ENCODE data around the gene TLE1.

TLE1 gene

GRCh38 chr9:81573415-81574321 is 115.7 kb downstream of the TLE1 start:
- DNase-seq = no peak

- DNase-seq = no peak
Measured at GRCh38 chr9:81570083-81570482, 119.3 kb downstream of the TLE1 start.

- no peak for DNase-seq
Measured at GRCh38 chr9:81566074-81566698, 123.2 kb downstream of the TLE1 start.

DNA sequence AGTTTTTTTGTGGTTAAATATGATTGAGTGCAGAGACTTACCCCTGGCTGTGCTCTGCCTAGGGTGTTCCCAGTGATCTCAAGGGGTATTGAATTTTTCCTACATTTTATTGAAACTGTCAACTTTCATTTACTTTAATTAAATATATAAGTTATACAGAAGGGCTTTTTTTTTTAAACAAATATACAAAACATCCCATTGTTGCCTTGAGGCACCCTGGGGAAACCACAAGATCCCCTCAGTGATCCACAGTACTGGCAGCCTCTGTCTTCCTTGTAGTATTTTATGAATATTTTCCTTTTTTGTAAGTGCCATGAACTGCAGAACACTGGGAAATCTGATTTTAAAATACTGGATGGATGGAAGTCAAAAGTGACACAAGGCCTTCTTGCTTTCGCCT is 123.7 kb downstream of the TLE1 start:
- no peak for DNase-seq

DNA sequence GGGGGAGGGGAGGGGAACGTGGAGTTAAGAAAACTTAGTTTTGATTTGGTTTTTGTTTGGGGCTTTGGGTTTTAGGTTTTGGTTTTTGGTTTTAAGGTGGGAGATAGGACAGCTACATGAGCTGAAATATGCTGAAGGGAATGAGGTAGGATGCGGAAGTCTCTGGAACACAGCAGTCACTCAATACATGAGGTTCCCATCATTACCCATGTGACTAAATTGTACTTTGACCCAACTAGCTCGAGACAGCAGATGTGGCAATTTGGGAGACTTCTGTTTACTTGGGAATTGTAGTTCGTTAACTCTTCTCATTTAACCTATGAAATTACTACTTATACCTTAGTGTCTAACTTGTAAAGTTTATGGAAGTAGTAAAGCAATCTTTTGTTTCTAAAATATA is 124.2 kb downstream of the TLE1 start:
- no peak for DNase-seq

DNA sequence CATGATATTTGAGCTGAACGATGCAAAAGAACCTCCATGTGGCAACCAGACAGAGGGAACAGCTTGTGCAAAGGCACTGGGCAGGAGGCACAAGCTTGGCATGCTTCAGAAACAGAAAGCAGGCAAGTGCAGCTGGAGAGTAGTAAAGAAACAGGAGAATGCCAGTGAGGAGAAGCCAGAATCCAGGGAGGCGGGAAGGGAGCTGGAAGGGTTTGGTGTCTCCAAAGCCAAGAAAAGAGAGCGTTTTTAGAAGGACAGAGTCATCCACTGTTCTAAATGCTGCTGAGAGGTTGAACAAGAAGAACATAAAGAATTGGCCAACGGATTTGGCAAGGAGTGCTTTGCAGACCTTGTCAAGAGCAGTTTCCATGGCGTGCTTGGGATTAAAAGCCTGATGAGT is 124.7 kb downstream of the TLE1 start:
- no peak for DNase-seq

- no peak for DNase-seq
Measured at GRCh38 chr9:81563739-81564138, 125.6 kb downstream of the TLE1 start.

DNA sequence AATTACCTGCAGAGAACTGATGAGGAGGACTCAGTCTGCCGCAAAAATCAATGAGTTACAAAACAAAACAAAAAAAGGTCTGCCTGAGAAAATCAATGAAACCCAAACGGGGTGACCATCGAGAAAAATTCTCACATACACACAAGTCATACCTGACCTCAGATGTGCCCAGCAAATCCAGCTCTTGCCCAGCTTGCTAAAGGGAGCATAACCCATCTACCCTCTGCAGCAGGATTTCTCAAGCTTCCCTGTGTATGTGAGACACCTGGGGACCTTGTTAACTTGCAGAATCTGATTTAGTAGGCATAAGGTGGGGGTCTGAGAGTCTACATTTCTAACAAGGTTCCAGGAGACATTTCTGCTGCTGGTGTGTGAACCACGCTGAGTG is 126.3 kb downstream of the TLE1 start:
- DNase-seq = no peak

GRCh38 chr9:81562231-81563019 is 126.9 kb downstream of the TLE1 start:
- no peak for DNase-seq

DNA sequence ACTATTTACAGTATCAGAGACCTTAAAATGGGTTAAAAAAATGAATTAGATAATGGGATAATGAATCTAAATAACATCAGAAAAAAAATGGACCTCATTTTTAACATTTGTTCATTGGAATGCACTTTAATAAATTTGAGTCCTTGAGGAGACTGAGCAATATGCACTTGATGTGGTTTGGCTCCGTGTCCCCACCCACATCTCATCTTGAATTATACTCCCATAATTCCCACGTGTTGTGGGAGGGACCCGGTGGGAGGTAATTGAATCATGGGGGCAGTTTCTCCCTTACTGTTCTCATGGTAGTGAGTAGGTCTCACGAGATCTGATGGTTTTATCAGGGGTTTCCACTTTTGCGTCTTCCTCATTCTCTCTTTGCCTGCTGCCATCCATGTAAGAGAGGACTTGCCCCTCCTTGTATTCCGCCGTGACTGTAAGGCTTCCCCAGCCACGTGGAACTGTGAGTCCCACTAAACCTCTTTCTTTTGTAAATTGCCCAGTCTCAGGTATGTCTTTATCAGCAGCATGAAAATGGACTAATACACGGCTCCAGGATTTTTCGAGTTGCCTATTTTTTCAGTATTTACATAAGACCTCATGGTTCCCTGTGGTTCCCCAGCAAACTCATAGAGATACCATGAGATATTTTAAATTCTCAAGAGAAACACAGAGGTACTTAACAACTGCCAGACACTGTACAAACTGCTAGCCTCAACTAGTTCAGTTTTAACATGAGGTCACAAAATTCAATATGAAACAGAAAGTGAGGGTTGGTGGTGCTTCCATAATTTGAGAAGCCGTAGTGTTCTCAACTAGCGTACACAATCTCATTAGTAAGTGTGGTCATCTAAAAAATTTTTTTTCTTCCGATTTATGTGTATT is 128.3 kb downstream of the TLE1 start:
- DNase-seq = no peak

DNA sequence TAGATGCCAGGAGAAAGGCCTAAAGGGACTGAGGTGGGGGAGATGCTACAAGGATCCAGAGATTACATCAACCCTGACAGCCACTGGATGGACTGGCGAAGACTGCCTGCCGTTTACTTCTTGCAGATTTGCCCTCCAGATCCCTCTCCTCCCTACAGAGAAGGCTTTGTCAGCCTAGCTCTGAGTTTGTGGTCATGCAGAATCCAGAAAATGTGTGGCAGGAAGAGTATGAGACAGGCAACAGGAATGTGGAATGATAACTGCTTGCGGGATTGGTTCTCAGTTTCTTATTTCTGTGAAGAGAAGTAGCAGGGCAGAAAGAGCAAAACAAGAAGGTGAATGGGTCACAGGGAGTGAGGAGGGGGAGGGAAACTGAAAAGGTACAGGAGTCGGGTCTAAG is 129.6 kb downstream of the TLE1 start:
- DNase-seq = no peak

DNA sequence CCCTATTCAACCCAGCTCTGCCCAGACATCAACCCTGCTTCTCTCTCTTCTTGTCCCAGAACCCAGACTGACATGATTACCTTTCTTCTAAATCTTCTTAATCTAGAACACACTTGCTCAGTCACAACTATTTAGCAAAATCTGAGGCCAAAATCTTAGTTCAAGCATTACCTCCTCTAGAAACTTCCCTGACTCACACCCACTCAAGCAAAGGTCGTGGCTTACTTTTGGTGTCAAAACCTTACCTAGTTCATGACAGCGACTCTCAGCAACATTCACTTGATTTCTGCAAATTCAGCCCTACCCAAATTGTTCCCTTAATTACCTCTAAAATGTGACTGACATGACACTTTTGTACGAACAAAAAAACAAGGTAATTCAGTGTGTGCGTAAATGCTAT is 130.2 kb downstream of the TLE1 start:
- DNase-seq = no peak

GRCh38 chr9:81558091-81558830 is 131.1 kb downstream of the TLE1 start:
- DNase-seq = no peak

DNA sequence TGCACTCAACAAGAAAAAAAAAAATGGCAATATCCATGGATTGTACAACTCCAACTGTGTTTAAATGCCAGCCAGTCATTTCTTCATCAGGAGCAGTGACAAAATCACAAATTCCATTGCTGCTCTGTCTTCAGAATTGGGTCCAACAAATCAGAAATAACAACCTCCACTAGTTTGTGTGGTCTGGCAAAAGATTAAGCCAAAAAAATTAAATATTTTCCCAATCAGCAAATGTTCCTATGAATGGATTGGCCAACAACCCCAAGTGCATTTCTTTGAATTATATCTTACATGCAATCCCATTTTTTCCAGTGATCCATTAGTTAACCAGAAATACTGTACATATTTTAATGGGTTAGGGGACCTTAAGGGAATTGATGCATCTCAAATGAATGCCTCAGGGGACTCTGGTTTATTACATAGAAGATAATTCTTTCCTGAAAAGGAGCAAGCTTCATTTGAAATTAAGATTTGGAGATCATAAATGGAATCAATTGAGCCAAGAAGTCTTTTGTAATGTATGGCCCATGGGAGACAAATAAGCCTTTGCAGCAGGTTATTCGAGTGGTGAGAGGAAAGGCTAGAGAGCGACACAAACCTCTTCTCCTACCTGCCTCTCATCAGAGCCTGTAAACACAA is 131.8 kb downstream of the TLE1 start:
- no peak for DNase-seq

GRCh38 chr9:81556923-81557322 is 132.4 kb downstream of the TLE1 start:
- DNase-seq = no peak

- no peak for DNase-seq
Measured at GRCh38 chr9:81552581-81552991, 136.8 kb downstream of the TLE1 start.

DNA sequence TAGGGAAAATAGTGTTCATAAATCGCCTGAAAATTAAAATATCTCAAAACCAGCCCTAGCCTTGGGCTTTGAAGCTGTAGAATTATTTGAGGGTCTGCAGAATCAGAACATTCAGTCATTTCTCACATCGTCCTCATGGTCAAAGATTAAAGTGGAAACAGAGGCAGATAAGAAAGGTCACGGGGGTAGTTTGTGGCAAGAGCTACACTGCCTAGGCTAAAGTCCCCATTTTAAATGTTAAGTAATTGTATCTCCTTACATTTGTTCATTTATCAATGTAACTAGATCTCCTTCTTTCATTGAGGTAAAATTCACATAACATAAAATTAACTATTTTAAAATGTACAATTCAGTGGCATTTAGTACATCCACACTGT is 139.2 kb downstream of the TLE1 start:
- DNase-seq = no peak

- no peak for DNase-seq
Measured at GRCh38 chr9:81549500-81550206, 139.7 kb downstream of the TLE1 start.

- no peak for DNase-seq
Measured at GRCh38 chr9:81548911-81549310, 140.4 kb downstream of the TLE1 start.

- DNase-seq = no peak
Measured at GRCh38 chr9:81546489-81546888, 142.9 kb downstream of the TLE1 start.

DNA sequence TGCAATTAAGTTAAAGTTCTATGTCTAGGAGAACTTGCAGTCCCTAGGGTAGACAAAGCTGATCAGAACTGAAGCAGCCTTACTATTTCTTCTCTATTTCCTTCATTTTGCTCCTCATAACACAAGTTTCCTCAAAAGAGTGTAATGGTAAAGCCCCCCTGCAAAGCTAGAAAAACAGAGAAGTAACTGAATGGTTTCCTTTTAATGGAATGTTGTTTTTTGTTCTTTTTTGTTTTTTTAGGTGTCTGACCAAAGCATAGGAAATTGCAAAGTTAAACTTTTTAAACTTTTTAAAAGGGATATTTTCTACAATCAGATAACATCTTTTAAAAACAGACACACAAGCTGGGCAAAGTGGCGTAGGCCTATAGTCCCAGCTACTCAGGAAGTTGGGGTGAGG is 145.7 kb downstream of the TLE1 start:
- DNase-seq = no peak
